Measurements from ENCODE around the gene CEP290.

The CEP290 gene, protein sequence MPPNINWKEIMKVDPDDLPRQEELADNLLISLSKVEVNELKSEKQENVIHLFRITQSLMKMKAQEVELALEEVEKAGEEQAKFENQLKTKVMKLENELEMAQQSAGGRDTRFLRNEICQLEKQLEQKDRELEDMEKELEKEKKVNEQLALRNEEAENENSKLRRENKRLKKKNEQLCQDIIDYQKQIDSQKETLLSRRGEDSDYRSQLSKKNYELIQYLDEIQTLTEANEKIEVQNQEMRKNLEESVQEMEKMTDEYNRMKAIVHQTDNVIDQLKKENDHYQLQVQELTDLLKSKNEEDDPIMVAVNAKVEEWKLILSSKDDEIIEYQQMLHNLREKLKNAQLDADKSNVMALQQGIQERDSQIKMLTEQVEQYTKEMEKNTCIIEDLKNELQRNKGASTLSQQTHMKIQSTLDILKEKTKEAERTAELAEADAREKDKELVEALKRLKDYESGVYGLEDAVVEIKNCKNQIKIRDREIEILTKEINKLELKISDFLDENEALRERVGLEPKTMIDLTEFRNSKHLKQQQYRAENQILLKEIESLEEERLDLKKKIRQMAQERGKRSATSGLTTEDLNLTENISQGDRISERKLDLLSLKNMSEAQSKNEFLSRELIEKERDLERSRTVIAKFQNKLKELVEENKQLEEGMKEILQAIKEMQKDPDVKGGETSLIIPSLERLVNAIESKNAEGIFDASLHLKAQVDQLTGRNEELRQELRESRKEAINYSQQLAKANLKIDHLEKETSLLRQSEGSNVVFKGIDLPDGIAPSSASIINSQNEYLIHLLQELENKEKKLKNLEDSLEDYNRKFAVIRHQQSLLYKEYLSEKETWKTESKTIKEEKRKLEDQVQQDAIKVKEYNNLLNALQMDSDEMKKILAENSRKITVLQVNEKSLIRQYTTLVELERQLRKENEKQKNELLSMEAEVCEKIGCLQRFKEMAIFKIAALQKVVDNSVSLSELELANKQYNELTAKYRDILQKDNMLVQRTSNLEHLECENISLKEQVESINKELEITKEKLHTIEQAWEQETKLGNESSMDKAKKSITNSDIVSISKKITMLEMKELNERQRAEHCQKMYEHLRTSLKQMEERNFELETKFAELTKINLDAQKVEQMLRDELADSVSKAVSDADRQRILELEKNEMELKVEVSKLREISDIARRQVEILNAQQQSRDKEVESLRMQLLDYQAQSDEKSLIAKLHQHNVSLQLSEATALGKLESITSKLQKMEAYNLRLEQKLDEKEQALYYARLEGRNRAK (N-terminal part only)

GRCh38 chr12:88141774-88142609 is at the start of gene CEP290, which contains the start of gene TMTC3:
TSS of gene CEP290 (minus strand) at chr12:88142088. CDS start at chr12:88141307, 781 bp downstream.
TSS of gene TMTC3 (plus strand) at chr12:88142307. CDS start at chr12:88148316, 6,009 bp downstream.
- DNase-seq (ENCODE audit: low read depth) = peak; percentile 90

DNA sequence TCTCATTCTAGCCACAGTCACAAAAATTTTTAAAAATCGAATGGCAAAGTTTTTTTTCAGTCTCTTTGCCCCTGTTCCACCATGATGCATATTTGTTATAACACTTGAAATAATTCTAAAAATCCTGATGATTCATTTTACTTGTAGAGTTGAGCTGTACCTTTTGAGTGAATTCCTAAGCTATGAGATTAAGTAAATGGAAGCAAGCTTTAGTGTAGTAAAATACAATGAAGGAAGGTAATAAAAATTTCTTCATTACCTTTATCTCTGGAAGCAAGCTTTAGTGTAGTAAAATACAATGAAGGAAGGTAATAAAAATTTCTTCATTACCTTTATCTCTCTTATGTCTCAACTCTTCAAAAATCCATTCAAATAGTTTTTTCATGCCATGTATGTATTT is 46.3 kb upstream of the CEP290 start:
- DNase-seq (ENCODE audit: low read depth) = no peak

DNA sequence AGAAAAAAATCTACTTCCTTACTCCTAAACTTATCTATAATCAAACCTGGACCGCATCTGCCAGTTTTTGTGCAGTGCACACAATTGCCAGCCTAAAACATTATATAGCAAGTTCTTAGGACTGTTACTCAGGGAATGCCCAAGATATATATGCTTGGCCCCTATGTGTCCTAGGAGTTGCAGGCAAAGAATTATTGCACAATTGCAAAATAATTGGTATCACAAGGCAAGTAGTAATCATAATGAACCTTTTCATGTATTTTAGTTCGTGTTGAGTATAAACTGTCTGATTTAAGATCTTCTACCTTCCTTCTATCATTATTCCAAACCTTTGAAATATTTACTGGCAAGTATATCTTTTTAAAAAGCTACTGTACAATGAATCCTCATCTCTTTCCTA is 45.7 kb upstream of the CEP290 start:
- DNase-seq (ENCODE audit: low read depth) = no peak

- DNase-seq (ENCODE audit: low read depth) = no peak
These were observed 44.1 kb upstream of the CEP290 start for GRCh38 chr12:88185988-88186387.

DNA sequence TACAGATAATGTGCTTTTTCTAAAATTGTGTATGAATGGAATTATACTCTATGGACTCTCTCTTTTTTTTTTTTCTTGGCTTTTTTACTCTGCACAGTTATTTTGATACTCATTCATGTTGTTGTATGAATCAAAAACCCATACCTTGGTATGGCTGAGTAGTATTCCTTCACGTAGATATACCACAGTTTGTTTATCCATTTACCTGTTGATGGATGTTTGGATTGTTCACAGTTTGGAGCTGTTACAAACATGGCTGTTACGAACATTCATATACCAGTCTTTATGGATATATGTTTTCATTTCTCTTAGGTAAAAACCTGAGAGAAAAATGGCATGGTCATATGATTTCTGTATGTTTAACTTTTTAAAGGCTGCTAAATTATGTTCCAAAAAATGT is 43.4 kb upstream of the CEP290 start:
- DNase-seq (ENCODE audit: low read depth) = no peak

GRCh38 chr12:88184196-88184595 is 42.3 kb upstream of the CEP290 start:
- no peak for DNase-seq (ENCODE audit: low read depth)

DNA sequence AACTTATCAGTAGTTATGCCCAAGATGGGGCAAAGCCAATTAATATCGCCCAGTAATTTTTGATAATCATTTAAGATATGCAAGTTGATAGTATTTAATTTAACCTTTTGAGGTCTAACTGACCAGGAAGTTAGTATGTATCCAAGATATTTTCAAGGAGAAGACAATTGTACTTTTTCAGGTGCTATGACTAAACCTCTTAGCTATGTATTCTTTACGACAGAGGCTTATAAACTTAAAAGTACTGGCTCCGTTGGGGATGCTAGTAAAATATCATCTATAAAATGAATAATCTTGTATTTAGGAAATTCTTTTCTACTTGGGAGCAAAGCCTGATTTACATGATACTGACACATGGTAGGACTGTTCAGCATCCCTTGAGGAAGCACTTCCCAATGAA is 40.5 kb upstream of the CEP290 start:
- DNase-seq (ENCODE audit: low read depth) = no peak

- DNase-seq (ENCODE audit: low read depth) = no peak
These were observed 40.0 kb upstream of the CEP290 start for GRCh38 chr12:88181881-88182280.

- no peak for DNase-seq (ENCODE audit: low read depth)
These were observed 37.6 kb upstream of the CEP290 start for GRCh38 chr12:88179436-88180014.

DNA sequence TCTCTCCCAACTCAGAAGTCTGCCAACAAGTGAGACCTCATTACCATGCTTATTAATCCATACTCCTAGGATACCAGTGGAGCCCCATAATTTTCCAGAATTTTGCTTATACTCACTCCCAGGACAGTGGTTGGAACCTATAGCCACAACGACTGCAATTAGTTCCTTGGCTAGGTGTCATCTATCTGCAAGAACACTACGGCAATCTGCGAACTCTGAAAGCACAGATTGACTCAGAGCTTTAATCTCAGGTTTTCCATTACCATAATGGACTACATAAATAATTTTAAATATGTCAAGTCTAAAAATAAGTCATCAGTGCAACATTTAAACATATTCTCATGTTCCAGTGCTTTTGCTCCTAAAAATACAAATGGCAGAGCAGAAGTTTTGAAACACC is 33.7 kb upstream of the CEP290 start:
- DNase-seq (ENCODE audit: low read depth) = no peak

DNA sequence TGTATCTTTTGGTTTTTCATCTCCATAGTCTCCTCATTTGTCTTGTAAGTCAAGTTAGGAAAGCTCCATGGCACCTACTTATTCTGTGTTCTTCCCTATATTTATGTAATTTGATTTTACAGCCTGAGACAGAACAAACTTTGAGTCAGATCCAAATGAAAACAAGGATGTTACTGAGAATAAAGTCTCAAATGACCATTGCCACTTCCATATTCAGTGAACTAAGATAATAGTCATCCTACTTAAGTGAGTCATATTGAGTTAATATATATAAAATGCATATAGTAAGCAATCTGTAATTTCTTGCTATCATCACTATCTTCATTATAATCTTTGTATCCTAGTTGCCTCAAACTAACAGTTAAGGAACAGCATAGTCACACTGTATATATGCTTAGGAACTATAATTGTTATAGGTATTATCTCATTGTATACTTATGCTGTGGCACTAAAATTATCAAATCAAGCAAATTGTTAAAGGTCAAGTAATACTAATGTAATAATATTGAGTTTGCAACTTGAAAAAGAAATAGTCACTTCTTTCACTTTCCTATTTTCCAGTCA is 31.0 kb upstream of the CEP290 start:
- DNase-seq (ENCODE audit: low read depth) = no peak

- no peak for DNase-seq (ENCODE audit: low read depth)
These were observed 25.5 kb upstream of the CEP290 start for GRCh38 chr12:88167384-88167783.

DNA sequence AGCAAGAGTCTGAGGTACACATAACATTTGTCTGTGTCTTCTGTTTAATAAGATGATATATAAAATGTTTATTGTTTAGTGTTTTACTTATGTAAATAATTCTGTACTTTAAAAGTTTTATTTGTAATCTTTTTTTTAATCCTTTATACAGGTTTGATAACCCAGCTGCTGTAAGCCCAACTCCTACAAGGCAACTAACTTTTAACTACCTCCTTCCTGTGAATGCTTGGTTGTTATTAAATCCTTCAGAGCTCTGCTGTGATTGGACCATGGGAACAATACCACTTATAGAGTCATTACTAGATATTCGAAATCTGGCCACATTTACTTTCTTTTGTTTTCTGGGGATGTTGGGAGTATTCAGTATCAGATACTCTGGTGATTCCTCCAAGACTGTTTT is 24.3 kb upstream of the CEP290 start:
- DNase-seq (ENCODE audit: low read depth) = no peak

DNA sequence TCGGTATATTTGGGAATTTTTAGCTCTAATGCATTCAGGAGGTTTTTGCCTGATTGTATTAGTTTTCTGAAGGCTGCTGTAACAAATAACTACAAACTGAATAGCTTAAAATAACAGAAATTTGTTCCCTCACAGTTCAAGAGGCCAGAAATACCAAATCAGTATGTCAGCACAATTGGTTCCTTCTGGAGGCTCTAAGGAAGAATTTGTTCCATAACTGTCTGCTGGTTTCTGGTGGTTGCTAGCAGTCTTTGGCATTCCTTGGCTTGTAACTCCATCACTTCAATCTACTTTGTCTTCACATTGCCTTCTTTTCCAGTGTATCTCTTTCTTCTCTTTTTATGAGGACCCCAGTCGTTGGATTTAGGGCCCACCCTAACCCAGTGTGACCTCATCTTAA is 21.5 kb upstream of the CEP290 start:
- DNase-seq (ENCODE audit: low read depth) = no peak

DNA sequence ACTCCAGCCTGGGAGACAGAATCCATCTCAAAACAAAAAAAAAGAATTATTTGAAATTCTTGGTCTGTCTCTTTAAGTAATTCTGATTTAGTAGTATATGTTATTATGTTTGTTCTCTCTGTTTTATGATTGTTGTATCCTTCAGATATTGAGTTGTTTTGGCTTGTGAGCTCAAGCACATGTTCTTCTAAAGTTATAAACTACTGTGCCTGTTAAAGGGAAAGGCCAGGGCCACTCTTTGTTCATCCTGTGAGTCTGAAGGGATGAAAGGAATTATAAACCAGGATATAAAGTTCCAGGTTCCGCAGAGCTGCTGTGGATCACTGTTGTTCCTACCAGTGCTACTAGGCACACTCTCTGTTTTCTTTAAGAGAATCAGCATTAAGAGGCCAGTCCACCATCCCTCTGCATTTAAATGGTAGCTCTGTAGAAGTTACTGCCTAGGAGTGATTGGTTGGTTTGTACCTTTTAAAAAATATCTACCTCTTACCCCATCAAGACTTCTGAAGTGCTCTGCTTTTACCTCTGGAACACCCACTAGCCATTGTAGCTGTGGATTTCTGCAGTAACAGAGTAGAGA is 14.3 kb upstream of the CEP290 start:
- no peak for DNase-seq (ENCODE audit: low read depth)

DNA sequence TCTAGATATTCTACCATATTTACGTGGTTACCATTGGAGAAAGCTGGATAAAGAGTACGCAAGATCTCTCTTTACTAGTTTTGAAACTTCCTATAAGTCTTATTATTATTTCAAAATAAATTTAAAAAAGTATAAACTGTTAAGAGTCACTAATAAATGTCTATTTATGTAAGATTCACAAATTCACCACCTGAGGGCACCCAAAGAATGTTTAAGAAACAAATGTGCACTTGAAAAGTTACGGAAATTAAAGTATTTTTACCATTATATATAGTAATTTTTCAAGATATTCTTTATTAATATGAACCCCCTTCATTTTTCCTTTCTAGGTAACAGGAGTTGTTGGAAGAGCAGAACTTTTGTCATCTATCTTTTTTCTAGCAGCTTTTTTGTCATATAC is 12.1 kb upstream of the CEP290 start:
- DNase-seq (ENCODE audit: low read depth) = no peak

DNA sequence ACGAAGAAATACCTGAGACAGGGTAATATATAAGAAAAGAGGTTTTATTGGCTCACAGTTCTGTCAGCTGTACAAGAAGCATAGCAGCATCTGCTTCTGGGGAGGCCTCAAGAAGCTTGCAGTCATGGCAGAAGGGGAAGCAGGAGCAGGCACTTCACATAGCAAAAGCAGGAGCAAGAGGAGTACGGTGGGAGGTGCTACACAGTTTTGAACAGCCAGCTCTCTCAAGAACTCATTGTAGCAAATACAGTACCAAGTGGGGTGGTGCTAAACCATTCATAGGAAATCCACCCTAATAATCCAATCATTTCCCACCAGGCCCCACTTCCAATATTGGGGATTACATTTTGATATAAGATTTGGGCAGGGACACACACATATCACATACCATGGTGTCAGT is 8.2 kb upstream of the CEP290 start:
- DNase-seq (ENCODE audit: low read depth) = no peak

- no peak for DNase-seq (ENCODE audit: low read depth)
These were observed 3.9 kb upstream of the CEP290 start for GRCh38 chr12:88145567-88146505.

All from stimulated activated CD4-positive, alpha-beta T cell treated with anti-CD3 and anti-CD28 coated beads, Interleukin-2, amount 100 ng/mL, for 4 hours (primary cell).